Psoas muscle (tissue), 8 donors: ENCODE results near the gene SLC18A2. TPM values are rescaled to one million over a fixed set of nuclear protein-coding genes. Genes with fewer than 3 reads are reported as not detected.
"Not testable (repeated sequence)": the region's sequence is repeated elsewhere in the genome, so short reads cannot be mapped to it uniquely, and the experiment has no call there.

Experiments
- ATAC-seq, 4 donors: fragments of 200-7000 bp; cut with Tn5 transposase; one replicate each; pipeline ENCODE4 v1.9.1; 2020; ENCODE audit warnings: moderate library complexity in 3 of 4, mild to moderate bottlenecking in 2 of 4
- DNase-seq, 2 donors: peaks; one replicate each; pipeline ENCODE4 v3.0.0-alpha.2; 2020
- H3K27ac ChIP-seq: fragments of 200-600 bp; one replicate; pipeline ENCODE4 v1.8.0; 2022
- H3K27me3 ChIP-seq, 3 donors: fragments of 200-600 bp in 1 of 3; one replicate each; pipeline versions ENCODE4 v1.6.1 to v1.8.0; 2013 to 2022; ENCODE audit warnings: low read length in 2 of 3, mild to moderate bottlenecking in 2 of 3, moderate library complexity in 1 of 3; ENCODE audit not compliant: insufficient read depth in 3 of 3
- H3K36me3 ChIP-seq, 2 donors: fragments of 200-600 bp in 1 of 2; one replicate each; pipeline versions ENCODE4 v1.6.1 to v1.8.0; 2013 to 2022; ENCODE audit warnings: low read depth in 1 of 2, mild to moderate bottlenecking in 1 of 2, moderate library complexity in 1 of 2; ENCODE audit not compliant: insufficient read depth in 1 of 2
- H3K4me1 ChIP-seq: fragments of 200-600 bp; one replicate; pipeline ENCODE4 v1.8.0; 2022
- H3K4me3 ChIP-seq: fragments of 200-600 bp; one replicate; pipeline ENCODE4 v1.8.0; 2022; ENCODE audit warnings: mild to moderate bottlenecking
- H3K9me3 ChIP-seq: fragments of 200-600 bp; one replicate; pipeline ENCODE4 v1.8.0; 2022
- WGBS, 3 donors: extraction: QIAGEN DNeasy Blood & Tissue Kit; methylation state at CpG; one replicate each; pipeline versions ENCODE4 v1.1.6 to v1.1.7; 2013; 5-methylcytosine and 5-hydroxymethylcytosine counted together
- intact Hi-C, 2 donors: fragments of 100-400 bp; cut with DNase I; formaldehyde crosslinking; loops; one replicate each; pipeline versions ENCODE4 v1.11.0 to v1.14.2; 2022
- polyA plus RNA-seq, 3 donors: library from polyadenylated mRNA; stranded (reverse); fragments of 200-250 nt; gene quantifications; one replicate each; pipeline ENCODE4 v1.2.3, GENCODE V29; 2013
- total RNA-seq, 4 donors: library from RNA; stranded (reverse); fragmentation: NEBNext Ultra II Directional in 2 of 4; extraction: Animal tissue kit (Norgen Biotek cat#: 25700) in 2 of 4; gene quantifications; one replicate each; pipeline versions ENCODE4 v1.2.1 to v1.2.4, GENCODE V29; 2021 to 2023
- TF ChIP-seq, protein P1 (sequence below): fragments of 200-600 bp; IDR thresholded peaks from one replicate; pipeline ENCODE4 v1.8.0; 2022; ENCODE audit warnings: antibody characterized with exemption
- donor health status: healthy with polysubstance abuse.
- donor health status: DM: no; HTN: no; CAD: no; lungs with moderate emphysema.
- donor health status: Bipolar disorder and iron deficiency.
- donor health status: healthy.
- donor health status: DM: yes; HTN: yes; CAD: no.
- donor health status: DM: no; HTN: no; CAD: no.
- donor health status: DM: no; HTN: no; CAD: no.
- donor health status: DM: yes; HTN: yes; CAD: no.

Gene SLC18A2
- total and polyA plus RNA-seq, 7 donors: 0.01 to 0.27 (median 0.10) TPM

DNA sequence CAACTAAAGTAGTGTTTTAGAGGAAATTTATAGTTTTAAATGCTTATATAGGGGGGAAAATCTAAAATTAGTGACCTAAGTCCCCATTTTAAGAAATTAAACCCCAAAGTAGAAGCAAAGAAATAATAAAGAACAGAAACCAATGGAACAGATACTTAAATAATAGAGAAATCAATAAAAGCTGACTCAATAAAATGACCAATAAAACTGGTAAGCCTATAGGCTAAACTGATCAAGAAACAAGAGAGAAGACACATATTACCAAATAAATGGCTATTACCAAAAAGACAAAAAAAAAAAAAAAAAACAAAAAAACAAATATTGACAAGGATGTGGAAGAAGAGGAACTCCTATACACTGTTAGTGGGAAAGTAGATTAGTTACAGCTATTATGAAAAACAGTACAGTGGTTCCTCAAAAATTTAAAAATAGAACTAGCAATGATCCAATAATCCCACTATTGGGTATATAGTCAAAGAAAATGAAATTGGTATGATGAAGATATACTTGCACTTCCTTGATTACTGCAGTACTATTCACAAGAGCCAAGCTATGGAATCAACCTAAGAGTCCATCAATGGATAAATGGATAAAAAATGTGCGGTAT lies 53.2 kb downstream of the SLC18A2 start:
- Histone ChIP-seq H3K27me3 (no peaks in the 10 kb centered on the region), H3K27ac (no peak overlapping the region), H3K36me3 (peaks cover 3 to 7% of the 10 kb centered on the region in 2 donors), H3K9me3 (no peaks in the 10 kb centered on the region), H3K4me3 (no peak overlapping the region), H3K4me1 (peaks cover 9% of the 10 kb centered on the region)
- intact Hi-C loops: no loop called here
- TF ChIP-seq, protein P1, sequence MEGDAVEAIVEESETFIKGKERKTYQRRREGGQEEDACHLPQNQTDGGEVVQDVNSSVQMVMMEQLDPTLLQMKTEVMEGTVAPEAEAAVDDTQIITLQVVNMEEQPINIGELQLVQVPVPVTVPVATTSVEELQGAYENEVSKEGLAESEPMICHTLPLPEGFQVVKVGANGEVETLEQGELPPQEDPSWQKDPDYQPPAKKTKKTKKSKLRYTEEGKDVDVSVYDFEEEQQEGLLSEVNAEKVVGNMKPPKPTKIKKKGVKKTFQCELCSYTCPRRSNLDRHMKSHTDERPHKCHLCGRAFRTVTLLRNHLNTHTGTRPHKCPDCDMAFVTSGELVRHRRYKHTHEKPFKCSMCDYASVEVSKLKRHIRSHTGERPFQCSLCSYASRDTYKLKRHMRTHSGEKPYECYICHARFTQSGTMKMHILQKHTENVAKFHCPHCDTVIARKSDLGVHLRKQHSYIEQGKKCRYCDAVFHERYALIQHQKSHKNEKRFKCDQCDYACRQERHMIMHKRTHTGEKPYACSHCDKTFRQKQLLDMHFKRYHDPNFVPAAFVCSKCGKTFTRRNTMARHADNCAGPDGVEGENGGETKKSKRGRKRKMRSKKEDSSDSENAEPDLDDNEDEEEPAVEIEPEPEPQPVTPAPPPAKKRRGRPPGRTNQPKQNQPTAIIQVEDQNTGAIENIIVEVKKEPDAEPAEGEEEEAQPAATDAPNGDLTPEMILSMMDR: no peak
- ATAC-seq (no peak), DNase-seq (no peak)
- WGBS, 3 donors: 97 to 100% (median 99%) methylated on average over 1 of the region's 1 CpG

DNA sequence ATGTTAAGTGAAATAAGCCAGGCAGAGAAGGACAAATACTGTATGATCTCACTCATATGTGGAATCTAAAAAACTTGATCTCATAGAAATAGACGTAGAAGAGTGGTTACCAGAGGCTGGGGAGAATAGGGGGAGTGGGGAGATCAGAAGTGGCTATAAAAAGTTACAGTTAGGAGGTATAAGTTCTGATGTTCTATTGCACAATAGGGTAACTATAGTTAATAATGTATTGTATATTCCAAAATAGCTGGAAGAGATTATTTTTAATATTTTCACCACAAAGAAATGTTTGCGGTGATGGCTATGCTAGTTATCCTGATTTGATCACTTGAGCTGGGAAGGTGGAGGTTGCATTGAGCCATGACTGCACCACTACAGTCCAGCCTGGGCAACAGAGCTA lies 53.8 kb downstream of the SLC18A2 start:
- Histone ChIP-seq H3K27me3 (no peaks in the 10 kb centered on the region), H3K4me1 (peaks cover 9% of the 10 kb centered on the region), H3K4me3 (no peak overlapping the region), H3K36me3 (peaks cover 0 to 1% of the 10 kb centered on the region in 2 donors), H3K9me3 (no peaks in the 10 kb centered on the region), H3K27ac (no peak overlapping the region)
- DNase-seq (no peak), ATAC-seq (no peak)
- TF ChIP-seq, protein P1: no peak
- 96 to 99% (median 96%) methylated on average over 2 of the region's 2 CpGs for whole genome bisulfite sequencing, 3 donors
- intact Hi-C loops: no loop called here

DNA sequence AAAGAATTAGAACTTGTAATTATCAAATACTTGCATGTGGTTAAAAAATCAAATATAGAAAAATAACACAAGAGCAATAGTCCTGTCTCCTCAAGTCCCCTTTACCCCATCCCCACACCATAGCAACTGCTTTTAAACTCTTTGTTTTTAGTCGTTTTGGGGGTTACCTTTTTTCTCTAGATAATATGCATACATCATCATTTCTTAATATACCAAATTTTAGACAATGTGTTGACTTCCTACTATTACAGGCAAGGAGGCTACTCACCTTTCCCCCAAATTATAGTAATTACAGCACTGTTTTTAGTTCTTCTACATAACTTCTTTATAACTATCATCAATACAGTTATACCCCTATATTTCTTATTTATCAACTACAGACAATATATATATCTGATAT lies 57.3 kb downstream of the SLC18A2 start:
- no peak overlapping the region for H3K27ac ChIP-seq
- no peak overlapping the region for H3K4me3 ChIP-seq
- intact Hi-C loops: no loop called here
- ATAC-seq (no peak), DNase-seq (no peak)
- TF ChIP-seq, protein P1: no peak
- no peaks in the 10 kb centered on the region for H3K27me3 ChIP-seq
- peaks cover 2% of the 10 kb centered on the region for H3K4me1 ChIP-seq
- WGBS, 3 donors: 68 to 86% (median 73%) methylated on average over 1 of the region's 1 CpG
- H3K9me3 ChIP-seq: no peaks in the 10 kb centered on the region
- no peaks in the 10 kb centered on the region for H3K36me3 ChIP-seq

DNA sequence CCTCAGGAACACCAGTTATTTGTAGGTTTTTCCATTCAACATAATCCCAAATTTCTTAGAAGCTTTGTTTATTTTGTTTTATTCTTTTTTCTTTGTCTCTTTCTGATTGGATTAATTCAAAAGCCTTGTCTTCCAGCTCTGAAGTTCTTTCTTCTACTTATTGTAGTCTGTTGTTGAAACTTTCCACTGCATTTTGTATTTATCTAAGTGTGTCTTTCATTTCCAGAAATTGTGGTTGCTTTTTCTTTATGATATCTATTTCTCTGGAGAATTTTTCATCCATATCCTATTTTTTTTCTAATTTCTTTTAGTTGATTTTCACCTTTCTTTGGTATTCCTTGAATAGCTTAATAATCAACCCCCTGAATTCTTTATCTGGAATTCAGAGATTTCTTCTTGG lies 58.5 kb downstream of the SLC18A2 start:
- TF ChIP-seq, protein P1: no peak
- Histone ChIP-seq H3K27me3 (no peaks in the 10 kb centered on the region), H3K9me3 (no peaks in the 10 kb centered on the region), H3K27ac (no peak overlapping the region), H3K4me3 (no peak overlapping the region), H3K4me1 (no peaks in the 10 kb centered on the region), H3K36me3 (no peaks in the 10 kb centered on the region)
- no peak for DNase-seq
- intact Hi-C loops: no loop called here
- ATAC-seq: no peak

DNA sequence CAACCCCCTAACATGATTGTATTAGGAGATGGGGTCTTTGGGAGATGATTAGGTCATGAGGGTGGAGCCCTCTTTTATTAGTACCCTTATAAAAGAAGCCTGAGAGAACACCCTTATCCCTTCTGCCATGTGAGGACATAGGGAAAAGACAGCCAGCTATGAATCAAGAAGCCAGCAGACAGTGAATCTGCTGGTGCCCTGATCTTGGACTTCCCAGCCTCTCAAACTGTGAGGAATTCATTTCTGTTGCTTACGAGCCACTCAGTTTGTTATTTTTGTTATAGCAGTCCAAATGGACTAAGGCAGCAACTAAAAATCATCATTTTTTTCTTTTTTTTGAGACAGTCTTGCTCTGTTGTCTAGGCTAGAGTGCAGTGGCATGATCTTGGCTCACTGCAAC lies 59.8 kb downstream of the SLC18A2 start:
- no peaks in the 10 kb centered on the region for H3K4me1 ChIP-seq
- no peaks in the 10 kb centered on the region for H3K9me3 ChIP-seq
- DNase-seq: no peak
- WGBS, 3 donors: 95 to 100% (median 96%) methylated on average over 1 of the region's 1 CpG
- no peak overlapping the region for H3K27ac ChIP-seq
- intact Hi-C loops: no loop called here
- H3K4me3 ChIP-seq: no peak overlapping the region
- no peak for ATAC-seq
- TF ChIP-seq, protein P1: no peak
- no peaks in the 10 kb centered on the region for H3K36me3 ChIP-seq
- no peaks in the 10 kb centered on the region for H3K27me3 ChIP-seq

DNA sequence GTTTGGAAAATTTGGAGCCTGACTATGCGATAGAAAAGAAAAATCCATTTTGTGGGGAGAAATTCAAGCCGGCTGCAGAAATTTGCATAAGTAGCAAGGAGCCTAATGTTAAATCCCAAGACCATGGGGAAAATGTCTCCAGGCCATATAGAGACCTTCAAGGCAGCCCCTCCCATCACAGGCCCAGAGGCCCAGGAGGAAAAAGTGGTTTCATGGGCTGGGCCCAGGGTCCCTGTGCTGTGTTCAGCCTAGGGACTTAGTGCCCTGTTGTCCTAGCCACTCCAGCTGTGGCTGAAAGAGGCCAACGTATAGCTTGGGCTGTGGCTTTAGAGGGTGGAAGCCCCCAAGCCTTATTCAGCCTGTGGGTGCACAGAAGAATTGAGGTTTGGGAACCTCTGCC lies 62.5 kb downstream of the SLC18A2 start:
- WGBS, 3 donors: 96 to 99% (median 97%) methylated on average over 3 of the region's 3 CpGs
- DNase-seq, ATAC-seq: not testable (repeated sequence)

More for the DNA sequence above, 62.5 kb downstream of the SLC18A2 start:
- H3K4me3 ChIP-seq, H3K4me1 ChIP-seq, H3K27ac ChIP-seq, H3K36me3 ChIP-seq, intact Hi-C loops, H3K27me3 ChIP-seq, H3K9me3 ChIP-seq: not testable (repeated sequence)
